Activated naive CD4-positive, alpha-beta T cell (primary cell): ENCODE data around the gene CTNNA3.

Source experiments
- DNase-seq, 4 experiments: peaks; one replicate each; lab custom pipeline; 2025; lab: John Stamatoyannopoulos, UW

The CTNNA3 gene

GRCh38 chr10:66085906-66086305 is 1610.1 kb downstream of the CTNNA3 start:
- no peak for DNase-seq

- no peak for DNase-seq
These were observed 1624.1 kb downstream of the CTNNA3 start for GRCh38 chr10:66071907-66072306.

GRCh38 chr10:66058594-66058993 is 1637.4 kb downstream of the CTNNA3 start:
- DNase-seq, result no peak

GRCh38 chr10:66049335-66049734 is 1646.7 kb downstream of the CTNNA3 start:
- DNase-seq, result no peak

GRCh38 chr10:66045859-66046258 is 1650.1 kb downstream of the CTNNA3 start:
- no peak for DNase-seq

DNA sequence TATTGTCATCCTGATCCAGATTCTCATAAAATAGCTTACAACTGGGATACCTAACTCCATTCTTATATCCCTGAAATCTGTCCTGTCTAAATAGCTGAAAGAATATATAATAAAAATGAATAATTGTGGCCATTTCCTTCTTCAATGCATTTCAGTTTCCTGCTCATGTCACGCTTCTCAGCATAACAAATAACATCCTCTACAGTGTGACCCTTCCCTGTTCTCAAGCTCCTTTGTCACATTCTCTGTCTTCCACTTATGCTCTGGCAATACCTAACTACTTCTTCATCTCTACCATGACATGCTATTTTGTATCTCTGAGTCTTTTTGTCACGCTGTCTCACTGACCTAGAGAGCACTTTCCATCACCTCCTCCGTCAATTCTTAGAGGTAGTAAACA is 1654.2 kb downstream of the CTNNA3 start:
- no peak for DNase-seq

DNA sequence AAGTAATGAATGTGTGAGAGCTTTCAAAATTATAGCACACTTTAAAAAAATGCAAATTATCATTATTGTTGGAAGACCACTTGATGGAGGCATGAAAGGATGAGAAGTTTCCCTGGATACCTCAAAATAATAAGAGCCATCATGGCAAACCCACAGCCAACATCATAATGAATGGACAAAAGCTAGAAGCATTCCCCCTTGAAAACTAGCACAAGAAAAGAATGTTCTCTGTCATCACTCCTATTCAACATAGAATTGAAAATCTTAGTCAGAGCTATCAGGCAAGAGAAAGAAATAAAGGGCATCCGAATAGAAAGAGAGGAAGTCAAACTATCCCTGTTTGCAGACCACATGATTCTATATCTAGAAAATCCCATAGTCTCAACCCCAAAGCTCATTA is 1657.4 kb downstream of the CTNNA3 start:
- no peak for DNase-seq

GRCh38 chr10:66026321-66026720 is 1669.7 kb downstream of the CTNNA3 start:
- DNase-seq, result no peak

DNA sequence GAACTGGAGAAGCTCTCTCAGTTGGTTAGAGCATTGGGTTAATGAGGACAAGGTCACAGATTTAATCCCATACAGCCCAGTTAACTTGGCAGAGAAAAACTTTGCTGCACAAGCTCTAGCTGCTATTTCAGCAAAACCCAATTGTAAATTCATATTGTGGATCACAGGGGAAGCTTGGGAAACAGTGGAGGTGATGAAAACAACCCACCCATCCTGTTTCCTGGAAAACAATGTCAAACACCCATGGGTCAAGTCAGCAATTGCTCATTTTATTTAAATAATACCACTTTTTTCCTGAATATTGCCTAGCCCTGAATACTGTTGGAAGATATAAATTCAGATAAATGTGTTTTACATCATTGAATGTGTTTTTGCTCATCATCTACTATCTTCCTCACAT is 1670.8 kb downstream of the CTNNA3 start:
- no peak for DNase-seq

DNA sequence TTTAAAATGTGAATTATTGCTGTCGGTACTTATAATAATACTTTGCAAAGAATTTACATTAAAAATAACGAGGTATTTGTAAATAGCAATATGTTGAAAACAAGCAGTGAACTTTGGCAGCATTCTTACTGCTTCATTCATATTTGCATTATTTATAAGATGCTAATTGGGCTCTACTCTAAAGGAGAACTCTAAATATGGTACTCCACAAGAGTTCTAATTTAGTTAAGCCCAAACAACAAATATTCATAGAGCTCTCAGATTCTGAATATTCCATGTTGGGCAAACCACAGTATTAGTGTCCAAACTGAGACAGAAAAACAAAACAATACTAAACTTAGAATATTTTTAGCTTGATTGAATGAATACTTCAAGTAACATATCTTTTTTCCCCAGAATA is 1674.6 kb downstream of the CTNNA3 start:
- no peak for DNase-seq

DNA sequence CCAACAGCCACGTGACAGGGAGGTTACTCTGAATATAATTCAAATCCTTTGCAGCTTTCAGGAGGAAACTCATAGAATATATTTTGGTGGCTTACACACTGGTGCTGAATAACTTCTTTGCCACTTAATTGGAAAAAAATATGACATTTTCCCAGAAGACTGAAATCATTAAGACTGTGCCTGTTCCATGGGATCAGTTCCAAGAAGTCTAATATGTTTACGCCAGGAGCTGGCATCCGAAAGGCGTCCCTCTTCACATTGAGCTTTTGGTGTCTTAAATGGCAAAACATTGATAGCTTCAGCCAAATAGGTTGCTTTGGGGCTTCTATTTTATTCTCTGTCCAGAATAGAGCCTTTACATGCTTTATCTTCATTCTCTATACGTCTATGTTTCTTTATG is 1687.8 kb downstream of the CTNNA3 start:
- DNase-seq, result no peak

- DNase-seq, result no peak
These were observed 1689.6 kb downstream of the CTNNA3 start for GRCh38 chr10:66006411-66006810.

GRCh38 chr10:65993451-65993850 is 1702.5 kb downstream of the CTNNA3 start:
- no peak for DNase-seq

- no peak for DNase-seq
These were observed 1727.1 kb downstream of the CTNNA3 start for GRCh38 chr10:65968871-65969270.

DNA sequence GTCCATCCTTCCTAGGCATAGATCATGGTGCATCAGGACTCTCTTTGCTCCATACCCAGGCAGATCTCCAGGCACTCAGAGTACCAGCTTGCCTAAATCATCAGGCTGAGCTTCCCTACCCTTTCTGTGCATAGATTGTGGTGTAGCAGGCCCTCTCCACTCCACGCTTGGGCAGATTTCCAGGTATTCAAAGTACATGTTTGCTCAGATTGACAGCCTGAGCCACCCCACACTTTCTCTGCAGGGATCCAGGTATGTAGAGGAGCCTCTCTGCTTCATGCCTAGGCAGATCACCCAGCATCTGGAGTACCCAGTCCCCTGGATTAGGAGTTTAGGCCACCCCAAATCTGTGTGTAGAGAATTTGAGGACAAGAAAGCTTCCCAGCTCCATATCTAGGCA is 1727.6 kb downstream of the CTNNA3 start:
- DNase-seq, result no peak

- no peak for DNase-seq
These were observed 1731.8 kb downstream of the CTNNA3 start for GRCh38 chr10:65964205-65964604.

- DNase-seq, result no peak
These were observed 1743.9 kb downstream of the CTNNA3 start for GRCh38 chr10:65952086-65952485.

- no peak for DNase-seq
These were observed 1745.9 kb downstream of the CTNNA3 start for GRCh38 chr10:65950075-65950474.

- no peak for DNase-seq
These were observed 1746.5 kb downstream of the CTNNA3 start for GRCh38 chr10:65949526-65949925.

- no peak for DNase-seq
These were observed 1750.9 kb downstream of the CTNNA3 start for GRCh38 chr10:65945061-65945460.

DNA sequence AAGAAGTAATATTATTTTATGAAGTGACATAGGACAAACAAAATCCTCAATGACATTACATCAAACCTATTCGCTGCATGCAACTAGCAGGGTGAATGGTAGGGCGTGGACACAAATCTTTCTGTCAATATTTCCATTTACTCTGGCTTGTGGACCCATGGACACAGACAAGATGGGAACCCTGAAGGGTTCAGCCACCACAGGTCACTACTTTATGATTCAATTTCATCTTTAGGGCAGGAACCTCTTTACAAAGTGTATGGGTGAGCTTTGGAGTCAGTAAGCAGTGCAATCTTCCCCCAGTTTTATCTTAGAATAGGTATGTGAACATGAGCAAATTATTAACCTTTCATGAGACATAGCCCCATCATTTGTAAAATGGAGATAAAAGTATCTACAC is 1752.5 kb downstream of the CTNNA3 start:
- DNase-seq, result no peak

- DNase-seq, result no peak
These were observed 1755.0 kb downstream of the CTNNA3 start for GRCh38 chr10:65940816-65941662.

GRCh38 chr10:65940105-65940504 is 1755.9 kb downstream of the CTNNA3 start:
- DNase-seq, result no peak
